Cardiac muscle cell (in vitro differentiated cells and primary cell): ENCODE measurements around the gene GASK1A. TPM values are rescaled to one million over a fixed set of nuclear protein-coding genes. Genes with fewer than 3 reads are reported as not detected.

ENCODE experiments used
- DNase-seq, 2 donors: peaks; one replicate each; pipeline versions ENCODE4 v3.0.0 to v3.0.0-alpha.2; 2010 to 2017; ENCODE audit warnings: low read depth in 1 of 2, low spot score in 1 of 2
- H3K27ac ChIP-seq: fragments of 200-600 bp; sonication (generic); 2 replicates; pipeline ENCODE4 v1.5.1; 2016
- H3K27me3 ChIP-seq: fragments of 200-600 bp; sonication (generic); 2 replicates; pipeline ENCODE4 v1.6.0; 2016; ENCODE audit warnings: control low read depth
- H3K36me3 ChIP-seq: fragments of 200-600 bp; sonication (generic); 2 replicates; pipeline ENCODE4 v1.5.1; 2016; ENCODE audit warnings: control low read depth
- H3K4me1 ChIP-seq: fragments of 200-600 bp; sonication (generic); 2 replicates; pipeline ENCODE4 v1.8.1; 2017; ENCODE audit warnings: low read depth, mild to moderate bottlenecking, mixed run types
- H3K4me3 ChIP-seq: fragments of 200-600 bp; sonication (generic); 2 replicates; pipeline ENCODE4 v1.5.1; 2016; ENCODE audit warnings: mild to moderate bottlenecking
- H3K9me3 ChIP-seq: fragments of 200-600 bp; sonication (generic); 2 replicates; pipeline ENCODE4 v1.5.1; 2017; ENCODE audit warnings: low read depth, mild to moderate bottlenecking, control low read depth
- CTCF ChIP-seq: IDR thresholded peaks from 2 replicates; pipeline ENCODE4 v1.5.1; 2012; ENCODE audit warnings: low read depth, mild to moderate bottlenecking, low read length
- polyA plus RNA-seq: library from polyadenylated mRNA; unstranded; fragments of >200 nt; fragmentation: Nextera tagmentation; extraction: Ambion mirVana; gene quantifications from 2 replicates; pipeline ENCODE4 v1.2.1, GENCODE V29; 2016
- total RNA-seq: library from RNA; depleted of rRNA; stranded (reverse); fragments of >200 nt; gene quantifications from 2 replicates; pipeline ENCODE4 v1.2.3, GENCODE V29; 2016

GASK1A gene
- total and polyA plus RNA-seq, 2 experiments from 2014 or later, result 0.66 to 0.80 TPM

- Histone ChIP-seq H3K27me3 (no peaks in the 10 kb centered on the region), H3K27ac (no peak overlapping the region), H3K36me3 (no peaks in the 10 kb centered on the region), H3K4me3 (no peak overlapping the region), H3K4me1 (no peaks in the 10 kb centered on the region), H3K9me3 (no peaks in the 10 kb centered on the region)
- TF ChIP-seq CTCF, result no peak
- DNase-seq, result no peak
Observed at GRCh38 chr3:43005981-43006380, 26.9 kb downstream of the GASK1A start.

- Histone ChIP-seq H3K27me3 (no peaks in the 10 kb centered on the region), H3K4me1 (no peaks in the 10 kb centered on the region), H3K36me3 (no peaks in the 10 kb centered on the region), H3K27ac (no peak overlapping the region), H3K9me3 (no peaks in the 10 kb centered on the region), H3K4me3 (no peak overlapping the region)
- no peak for TF ChIP-seq CTCF
- DNase-seq, result no peak
Observed at GRCh38 chr3:43006825-43007224, 27.7 kb downstream of the GASK1A start.

- Histone ChIP-seq H3K27me3 (no peaks in the 10 kb centered on the region), H3K27ac (no peak overlapping the region), H3K9me3 (no peaks in the 10 kb centered on the region), H3K36me3 (no peaks in the 10 kb centered on the region), H3K4me3 (no peak overlapping the region), H3K4me1 (no peaks in the 10 kb centered on the region)
- no peak for DNase-seq
- TF ChIP-seq CTCF, result peak; percentile 9
Observed at GRCh38 chr3:43009547-43009946, 30.4 kb downstream of the GASK1A start.

GRCh38 chr3:43010638-43011037 lies 31.5 kb downstream of the GASK1A start:
- H3K27ac ChIP-seq, result no peak overlapping the region
- no peaks in the 10 kb centered on the region for H3K4me1 ChIP-seq
- no peaks in the 10 kb centered on the region for H3K36me3 ChIP-seq
- H3K27me3 ChIP-seq, result no peaks in the 10 kb centered on the region
- no peak overlapping the region for H3K4me3 ChIP-seq
- no peaks in the 10 kb centered on the region for H3K9me3 ChIP-seq
- TF ChIP-seq CTCF, result no peak
- peak in 1 of 2 donors; percentile 22 for DNase-seq

GRCh38 chr3:43011638-43012037 lies 32.5 kb downstream of the GASK1A start:
- H3K4me1 ChIP-seq, result no peaks in the 10 kb centered on the region
- no peak for DNase-seq
- no peak overlapping the region for H3K27ac ChIP-seq
- no peak for TF ChIP-seq CTCF
- no peaks in the 10 kb centered on the region for H3K9me3 ChIP-seq
- no peak overlapping the region for H3K4me3 ChIP-seq
- no peaks in the 10 kb centered on the region for H3K27me3 ChIP-seq
- no peaks in the 10 kb centered on the region for H3K36me3 ChIP-seq

GRCh38 chr3:43012174-43012573 lies 33.1 kb downstream of the GASK1A start:
- DNase-seq, result no peak
- H3K36me3 ChIP-seq, result no peaks in the 10 kb centered on the region
- H3K4me3 ChIP-seq, result no peak overlapping the region
- TF ChIP-seq CTCF, result no peak
- no peaks in the 10 kb centered on the region for H3K27me3 ChIP-seq
- no peaks in the 10 kb centered on the region for H3K4me1 ChIP-seq
- H3K27ac ChIP-seq, result no peak overlapping the region
- H3K9me3 ChIP-seq, result no peaks in the 10 kb centered on the region
